NOMO-1 (cell line): ENCODE data around the gene TTC7B.

ENCODE experiments used
- DNase-seq, 2 experiments: peaks; one replicate each; lab custom pipeline; 2025; ENCODE audit not compliant: unreplicated experiment in 2 of 2; lab: John Stamatoyannopoulos, UW

TTC7B gene

DNA sequence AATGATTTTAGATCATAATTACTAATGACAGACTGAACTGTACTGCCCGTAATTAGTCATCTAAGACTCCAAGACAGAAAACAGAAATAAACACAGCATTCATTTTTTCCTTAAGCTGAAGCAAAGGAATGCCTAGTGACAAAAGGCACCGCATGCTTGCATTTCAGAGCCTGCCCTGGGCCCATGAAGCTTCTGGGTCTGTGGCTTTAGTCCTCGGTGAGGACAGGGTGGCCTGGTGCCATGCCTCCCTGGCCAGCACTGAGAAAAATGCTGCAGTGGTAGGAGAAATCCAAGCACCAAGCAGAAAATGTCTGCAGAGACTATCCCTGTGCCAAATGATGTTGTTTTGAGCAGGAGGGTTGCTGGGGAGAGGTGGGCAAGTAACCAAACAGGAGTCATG is 247.8 kb downstream of the TTC7B start:
- DNase-seq: no peak

DNA sequence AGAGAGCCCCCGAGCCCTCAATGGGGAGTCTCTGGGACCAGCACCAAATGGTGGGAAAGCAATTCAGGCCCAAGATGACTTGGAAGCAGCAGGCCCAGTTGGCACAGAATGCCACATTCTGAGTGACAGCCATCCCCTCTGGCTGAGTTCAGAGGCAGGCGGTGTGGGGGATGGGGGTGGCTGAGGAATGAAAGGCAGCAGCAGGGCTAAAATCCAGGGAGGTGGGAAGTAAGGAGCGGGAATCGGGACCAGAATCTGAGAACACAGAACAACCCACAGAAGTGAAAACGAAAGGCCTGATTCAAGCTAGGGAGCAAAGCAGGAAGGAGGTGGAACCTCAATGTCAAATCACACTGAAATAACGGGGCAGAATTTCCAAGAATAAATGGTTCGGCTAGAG is 248.2 kb downstream of the TTC7B start:
- no peak for DNase-seq

DNA sequence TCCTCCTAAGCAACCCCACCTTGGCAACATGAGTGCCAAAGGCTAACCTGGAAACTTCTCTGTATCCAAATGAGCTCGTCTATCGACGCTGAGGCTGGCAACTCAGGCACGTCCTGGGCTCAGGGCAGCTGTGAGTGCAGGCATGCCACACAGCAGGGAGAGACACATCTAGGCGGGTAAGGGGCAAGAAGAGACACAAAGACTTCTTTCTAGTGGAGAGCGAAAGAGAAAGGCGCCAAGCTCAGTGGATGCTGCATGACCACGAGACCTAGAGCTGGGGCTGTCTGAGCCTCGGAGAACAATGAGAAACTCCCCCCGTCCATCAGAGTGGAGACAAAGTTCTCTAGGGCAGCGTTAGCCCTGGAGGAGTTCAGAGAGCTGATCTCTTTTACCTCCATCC is 249.0 kb downstream of the TTC7B start:
- no peak for DNase-seq

DNA sequence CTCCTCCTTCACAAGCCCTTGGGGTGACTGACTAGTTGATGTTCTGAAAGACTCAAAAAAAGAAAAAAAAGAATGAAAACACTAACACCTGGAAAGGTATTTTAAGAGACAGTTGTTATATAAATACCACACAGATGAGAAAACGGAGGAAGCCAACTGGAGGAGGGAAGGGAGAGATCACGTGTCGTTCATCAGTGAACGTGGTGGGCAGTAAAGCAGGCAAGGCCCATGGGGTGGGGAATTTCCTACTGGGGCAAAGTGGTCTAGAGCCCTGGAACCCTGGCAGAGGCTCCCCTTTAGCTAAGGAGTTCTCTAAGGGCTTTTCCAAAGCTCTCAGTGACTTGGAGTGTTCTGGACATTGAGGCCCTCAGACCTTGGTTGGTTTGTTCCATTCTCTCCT is 249.7 kb downstream of the TTC7B start:
- DNase-seq: no peak

DNA sequence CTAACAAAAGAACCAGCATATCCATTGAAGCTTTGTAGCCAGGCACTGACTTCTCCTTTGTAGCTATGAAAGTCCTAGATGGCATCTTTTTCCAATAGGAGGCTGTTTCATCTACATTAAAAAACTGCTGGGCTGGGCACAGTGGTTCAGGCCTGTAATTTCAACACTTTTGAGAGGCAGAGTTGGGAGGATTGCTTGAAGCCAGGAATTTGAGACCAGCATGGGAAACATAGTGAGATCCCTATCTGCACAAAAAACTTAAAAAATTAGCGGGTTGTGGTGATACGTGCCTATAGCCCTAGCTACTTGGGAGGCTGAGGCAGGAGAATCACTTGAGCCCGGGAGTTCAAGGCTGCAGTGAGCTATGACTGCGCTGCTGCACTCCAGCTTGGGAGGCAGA is 251.7 kb downstream of the TTC7B start:
- DNase-seq: no peak

DNA sequence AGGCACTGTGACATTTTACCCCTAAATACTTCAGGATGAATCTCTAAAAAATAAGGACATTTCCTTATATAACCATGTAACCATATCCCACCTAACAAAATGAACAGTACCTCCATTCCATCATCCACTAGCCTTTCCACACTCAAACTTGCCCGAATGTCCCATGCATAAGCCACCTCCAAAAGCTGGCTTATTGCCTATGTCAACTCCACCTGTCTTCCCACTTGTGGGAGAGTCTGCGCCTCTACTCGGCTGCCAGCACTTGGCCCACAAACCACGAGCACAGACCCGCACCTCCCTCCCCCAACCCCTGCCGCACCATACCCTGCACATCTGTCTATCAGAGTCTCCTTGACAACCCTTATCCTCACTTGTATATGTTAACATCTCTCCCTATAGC is 253.6 kb downstream of the TTC7B start:
- DNase-seq: no peak

DNA sequence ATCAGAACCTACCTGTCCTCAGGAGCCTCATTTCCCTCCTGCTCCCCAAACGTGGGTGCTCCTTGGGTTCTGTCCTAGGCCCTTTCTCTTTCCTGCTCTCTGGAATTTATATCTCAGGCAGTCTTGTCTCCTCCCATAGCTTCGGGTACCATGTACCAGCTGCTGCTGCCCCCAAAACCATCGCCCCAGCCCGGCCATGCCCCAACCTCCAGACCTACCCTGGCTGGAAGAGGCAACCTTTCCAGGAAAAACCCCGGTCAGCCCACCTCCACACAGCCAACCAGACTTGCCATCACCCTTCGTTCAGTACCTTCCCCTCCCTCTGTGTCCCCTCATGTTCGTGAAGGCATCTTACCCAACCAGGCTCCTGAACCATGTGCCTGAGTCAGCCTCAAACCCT is 254.3 kb downstream of the TTC7B start:
- no peak for DNase-seq

DNA sequence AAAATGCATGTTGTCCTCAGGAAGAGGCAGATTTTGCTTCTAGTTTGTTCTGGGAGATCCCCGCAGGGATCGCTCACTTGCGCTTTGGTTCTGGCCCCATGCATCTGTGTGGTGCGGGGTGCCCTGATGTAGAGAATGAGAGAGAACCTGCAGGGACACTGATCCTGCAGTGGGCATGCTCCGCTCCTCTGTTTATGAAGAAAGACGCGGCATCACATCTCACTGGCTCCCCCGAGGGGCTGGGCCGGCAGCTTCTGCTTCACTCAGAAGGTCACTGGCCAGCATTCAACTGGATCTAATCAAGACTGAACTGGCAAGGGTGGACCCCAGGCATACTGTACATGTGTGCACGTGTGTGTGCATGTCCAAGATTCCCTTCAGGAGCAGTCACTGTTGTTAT is 255.2 kb downstream of the TTC7B start:
- DNase-seq: no peak

DNA sequence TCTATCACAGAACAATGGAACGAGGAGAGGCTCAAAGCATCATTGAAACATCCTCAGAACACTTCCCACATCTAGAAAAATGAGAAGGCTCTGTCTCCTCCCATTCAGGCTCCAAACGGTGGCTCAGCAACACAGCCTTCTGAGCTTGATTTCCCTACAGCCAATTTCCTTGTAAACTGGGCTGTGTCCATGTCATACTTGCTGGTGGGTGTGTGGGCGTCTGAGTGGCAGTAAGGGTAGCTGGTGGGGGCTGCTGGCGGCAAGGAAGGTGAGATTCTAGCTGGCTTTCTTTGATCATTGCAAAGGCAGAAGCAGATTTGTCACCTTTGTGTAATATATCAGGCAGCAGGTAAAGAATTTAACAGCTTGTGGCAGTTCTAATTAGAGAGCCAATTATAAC is 255.7 kb downstream of the TTC7B start:
- no peak for DNase-seq

DNA sequence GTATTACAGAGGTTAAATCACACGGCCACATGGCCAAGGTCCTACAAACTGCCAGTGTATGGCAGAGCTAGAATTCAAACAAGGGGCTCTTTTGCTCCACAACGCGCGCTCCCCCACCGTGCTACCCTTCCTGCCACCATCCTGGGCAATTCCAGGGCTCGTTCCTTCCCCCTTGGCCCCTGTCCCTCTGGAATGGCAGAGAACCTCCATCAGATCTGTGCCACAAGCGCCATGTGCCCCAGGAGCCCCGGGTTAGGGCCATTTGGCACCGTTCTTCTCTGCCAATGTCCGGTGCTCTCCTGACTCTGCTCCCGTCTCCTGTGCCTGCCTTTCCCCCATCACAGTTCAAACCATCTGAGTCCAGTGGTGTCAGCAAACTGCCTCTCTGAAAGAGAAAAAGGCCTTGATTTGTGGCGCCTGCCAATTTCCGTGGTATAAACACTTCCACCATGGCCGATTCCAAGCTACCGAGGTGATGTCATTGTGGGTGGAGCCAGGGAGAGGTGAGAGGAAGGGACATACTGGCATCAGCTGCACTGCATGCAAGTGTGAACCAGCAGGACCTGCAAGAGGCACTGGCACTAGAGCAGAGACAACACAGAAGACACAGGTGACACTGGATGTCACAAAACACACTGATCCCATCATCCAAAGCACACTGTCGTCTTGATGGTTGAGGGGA is 256.3 kb downstream of the TTC7B start:
- DNase-seq: no peak

DNA sequence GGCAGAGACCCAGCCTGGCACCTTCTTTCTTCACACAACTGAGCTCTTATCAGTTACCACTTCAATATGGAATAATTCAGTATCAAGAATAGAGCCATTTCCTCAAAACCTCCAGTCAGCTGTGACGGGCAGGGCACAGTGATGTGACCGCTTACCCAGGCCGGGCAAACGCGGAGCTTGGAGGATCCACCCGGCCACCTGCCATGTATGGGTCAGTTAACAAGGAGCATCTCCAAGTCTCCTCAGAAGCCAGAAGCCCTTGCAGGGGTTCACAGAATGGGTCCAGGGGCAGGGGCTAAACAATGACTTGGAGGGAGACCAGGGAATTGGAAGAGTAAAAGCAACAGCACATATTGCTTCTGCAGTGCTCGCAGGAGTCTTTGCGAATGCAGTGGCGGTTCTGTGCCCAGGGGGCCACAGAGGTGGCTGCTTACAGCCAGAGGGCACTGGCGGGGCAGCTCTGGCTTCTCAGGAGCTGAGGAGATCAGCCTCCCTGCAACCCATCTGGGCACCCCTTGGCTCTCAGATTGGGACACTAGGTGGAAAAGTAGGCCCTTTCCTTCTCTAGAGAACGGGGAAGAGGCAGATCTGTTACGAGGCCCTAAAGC is 257.1 kb downstream of the TTC7B start:
- no peak for DNase-seq

DNA sequence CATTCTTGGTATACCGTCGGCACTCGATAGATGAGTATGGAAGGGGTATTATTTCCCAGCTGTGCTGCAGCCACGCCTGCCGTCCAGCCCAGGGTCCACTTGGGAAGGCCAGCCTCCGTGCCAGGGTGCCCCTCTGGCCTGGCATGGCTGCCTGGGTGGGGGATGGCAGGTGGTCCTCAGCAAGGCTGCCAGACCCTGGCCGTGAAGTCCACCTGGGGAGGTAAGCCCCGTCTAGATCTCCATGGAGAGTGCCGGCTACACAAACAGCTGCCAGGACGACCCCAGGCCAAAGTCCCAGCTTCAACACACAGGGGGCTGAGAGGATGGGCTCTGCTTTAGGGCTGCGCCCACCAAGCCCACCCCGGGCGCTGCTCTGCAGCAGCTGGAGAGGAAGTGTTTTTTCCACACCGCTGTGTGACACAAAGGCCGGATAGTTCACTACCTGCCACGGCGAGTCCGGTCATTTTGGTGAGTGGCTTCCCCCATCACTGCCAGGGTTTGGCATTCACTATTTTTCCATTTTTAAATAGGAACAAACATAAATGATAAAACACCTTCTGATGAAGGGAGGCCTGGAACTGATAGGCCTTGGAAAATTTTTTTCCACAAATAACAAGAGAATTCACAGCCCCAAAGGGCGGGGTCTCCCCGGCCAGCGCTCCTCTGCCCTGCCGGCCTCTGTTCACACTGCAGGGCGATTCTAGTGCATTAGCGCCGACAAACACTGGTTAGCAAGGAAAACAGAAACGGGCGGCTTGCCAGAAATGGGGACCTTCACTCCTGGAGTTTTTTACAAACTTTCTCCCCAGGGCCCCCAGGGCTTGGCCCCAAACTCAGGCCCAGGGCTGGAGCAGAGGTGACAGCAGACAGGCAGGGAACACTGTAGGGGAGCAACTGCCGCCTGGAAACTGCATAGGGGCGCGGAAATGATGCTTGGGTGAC is 257.9 kb downstream of the TTC7B start:
- no peak for DNase-seq

DNA sequence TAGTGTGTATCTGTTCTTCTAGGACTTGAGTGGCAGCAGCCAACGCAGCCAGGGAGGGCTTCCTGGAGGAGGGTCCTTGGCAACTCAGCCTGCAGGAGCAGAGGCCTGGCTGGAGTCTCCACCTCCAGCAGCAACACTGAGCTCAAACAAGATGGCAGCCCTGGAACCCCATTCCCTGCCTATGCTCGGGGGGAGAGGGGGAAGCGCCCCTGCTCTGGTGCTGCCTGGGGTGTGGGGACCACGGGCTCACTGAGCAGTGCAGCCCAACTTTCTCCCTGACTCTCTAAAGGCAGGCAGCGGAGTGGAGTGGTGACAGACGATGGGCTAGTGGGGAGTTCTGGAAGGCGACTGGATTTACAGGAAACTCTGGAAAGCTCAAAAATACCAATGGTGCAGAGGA is 258.7 kb downstream of the TTC7B start:
- no peak for DNase-seq

DNA sequence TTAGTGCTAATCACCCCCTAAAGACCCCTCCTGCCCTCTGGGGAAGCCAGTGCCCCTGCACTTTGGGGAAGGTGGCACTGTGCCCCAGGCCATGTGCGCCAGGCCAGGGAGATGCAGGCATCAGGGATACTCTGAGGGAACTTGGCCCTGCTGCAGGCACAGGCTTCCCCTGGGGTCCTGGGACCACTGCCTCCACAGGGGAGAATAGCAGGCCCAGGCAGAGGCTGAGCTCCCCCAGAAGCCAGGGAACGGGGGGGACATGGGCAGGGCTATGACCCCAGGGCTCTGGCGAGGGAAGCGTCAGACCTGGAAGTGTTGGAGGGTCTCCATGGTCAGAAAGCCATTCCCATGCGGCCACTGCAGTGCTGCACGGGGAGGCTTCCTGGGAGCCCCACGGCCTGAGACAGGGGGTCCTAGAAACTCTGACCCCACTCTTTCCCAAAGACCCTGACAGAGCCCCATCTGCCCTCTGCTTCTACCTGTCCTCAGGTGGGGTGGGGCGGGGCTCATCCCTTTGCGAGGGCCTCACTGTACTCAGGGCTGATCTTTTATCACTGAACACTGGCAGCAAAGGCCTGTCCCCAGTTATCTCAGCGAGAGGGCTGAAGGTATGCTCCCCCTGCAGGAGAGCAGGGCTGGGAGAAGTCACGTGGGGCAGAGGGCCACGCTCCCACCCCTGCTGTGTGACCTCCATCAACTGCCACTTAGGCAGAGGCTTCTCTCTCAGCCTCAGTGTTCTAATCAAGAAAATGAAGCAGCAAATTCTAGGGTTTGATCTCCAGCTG is 259.4 kb downstream of the TTC7B start:
- no peak for DNase-seq

DNA sequence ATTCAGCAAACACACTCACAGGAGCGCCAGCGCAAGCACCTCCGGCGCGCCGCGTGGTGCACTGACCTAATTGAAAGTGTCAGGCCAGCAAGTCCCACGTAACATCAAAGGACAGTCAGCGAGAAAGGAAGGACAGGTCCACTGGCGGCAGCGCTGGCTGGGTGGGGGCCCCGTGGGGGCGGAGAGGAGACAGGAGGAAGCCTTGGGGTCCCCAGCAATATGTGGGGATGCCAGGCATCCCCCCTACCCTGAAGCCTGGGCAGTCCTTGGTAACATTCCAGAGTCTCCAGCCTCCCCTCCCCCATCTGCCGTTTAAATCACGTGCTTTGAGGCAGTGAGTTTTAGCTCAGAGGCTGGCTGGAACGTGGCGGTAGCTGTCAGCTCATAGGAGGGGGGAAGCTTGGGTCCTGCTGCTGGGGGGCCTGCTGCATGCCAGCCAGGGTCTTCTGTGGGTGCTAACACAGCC is 260.2 kb downstream of the TTC7B start:
- no peak for DNase-seq

DNA sequence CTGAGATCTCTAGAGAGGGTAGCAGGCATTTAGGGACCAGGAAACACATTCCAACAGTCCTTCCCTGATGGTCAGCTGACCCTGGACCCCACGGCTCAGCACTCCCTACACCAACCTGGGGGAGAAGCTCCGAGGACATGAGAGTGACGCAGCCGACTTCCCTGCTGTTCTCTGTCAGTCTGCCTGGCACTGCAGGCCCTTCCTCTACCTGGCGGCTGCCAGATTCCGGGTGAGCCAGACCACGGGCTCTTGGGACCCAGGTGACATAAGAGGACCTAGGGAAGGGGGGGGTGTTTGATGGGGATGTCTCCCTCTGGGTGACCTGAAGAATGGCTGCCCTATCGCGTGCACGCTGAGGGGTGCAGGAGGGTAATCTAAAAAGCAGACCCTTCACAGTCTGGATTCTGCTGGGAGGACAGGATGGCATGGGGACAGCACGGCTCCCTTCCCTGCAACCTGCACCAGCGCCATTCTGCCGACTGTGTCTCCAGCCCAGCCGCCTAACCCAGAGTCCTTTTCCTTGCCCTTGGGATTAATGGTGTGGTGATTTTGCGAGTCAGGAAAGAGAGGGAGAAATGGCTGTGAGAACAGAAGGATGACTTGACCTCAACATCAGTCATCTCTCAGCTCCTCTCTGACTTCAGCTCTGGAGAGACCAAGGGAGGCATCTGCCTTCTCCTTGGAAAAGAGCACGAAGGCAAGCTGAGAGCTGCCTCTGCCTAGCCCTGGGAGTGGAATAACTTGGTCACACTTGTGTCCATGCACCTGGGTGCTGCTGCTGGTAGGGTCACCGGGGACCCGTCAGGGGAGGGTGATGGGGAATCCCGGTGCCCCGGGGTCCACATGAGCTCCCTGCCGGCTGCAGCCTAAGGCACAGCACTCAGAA is 260.9 kb downstream of the TTC7B start:
- DNase-seq: no peak

DNA sequence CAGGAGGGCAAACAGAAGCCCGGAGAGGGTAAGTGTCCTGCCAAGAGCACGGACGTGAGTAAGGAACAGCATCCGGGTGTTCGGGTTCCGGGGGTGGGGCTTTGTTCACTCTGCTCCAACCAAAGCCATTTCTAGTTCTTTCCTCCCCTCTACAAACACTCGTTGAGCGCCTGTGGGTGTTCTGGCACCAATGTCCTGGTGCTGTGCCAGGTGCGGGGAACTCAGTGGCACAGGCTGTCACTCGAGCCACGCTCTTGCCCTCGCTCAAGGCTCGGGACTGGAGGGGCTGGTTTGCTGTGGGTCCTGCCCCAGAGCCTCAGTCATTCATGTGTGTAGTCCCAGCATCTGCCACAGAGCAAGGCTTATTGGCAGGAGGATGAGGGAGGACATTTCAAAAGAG is 261.9 kb downstream of the TTC7B start:
- no peak for DNase-seq

DNA sequence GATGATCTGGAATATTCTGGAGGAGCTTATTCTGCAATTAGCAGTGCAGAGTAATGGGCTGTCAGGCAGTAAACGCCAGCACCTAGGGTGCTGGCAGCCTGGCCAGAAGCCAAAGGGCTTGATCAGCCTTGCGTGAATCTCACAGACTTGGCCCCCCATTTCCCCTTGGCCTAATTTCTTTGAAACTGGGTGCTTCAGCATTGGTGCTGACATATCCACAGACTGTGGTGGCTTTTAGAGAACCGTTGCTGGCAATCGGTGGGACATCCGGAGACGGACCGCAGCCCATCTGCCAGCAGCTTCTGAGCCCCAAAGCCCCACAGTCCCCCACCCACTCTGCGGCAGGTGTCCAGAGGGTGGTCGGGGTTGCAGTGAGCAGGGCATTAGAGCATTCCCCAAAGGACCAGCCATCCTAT is 262.3 kb downstream of the TTC7B start:
- DNase-seq: no peak

DNA sequence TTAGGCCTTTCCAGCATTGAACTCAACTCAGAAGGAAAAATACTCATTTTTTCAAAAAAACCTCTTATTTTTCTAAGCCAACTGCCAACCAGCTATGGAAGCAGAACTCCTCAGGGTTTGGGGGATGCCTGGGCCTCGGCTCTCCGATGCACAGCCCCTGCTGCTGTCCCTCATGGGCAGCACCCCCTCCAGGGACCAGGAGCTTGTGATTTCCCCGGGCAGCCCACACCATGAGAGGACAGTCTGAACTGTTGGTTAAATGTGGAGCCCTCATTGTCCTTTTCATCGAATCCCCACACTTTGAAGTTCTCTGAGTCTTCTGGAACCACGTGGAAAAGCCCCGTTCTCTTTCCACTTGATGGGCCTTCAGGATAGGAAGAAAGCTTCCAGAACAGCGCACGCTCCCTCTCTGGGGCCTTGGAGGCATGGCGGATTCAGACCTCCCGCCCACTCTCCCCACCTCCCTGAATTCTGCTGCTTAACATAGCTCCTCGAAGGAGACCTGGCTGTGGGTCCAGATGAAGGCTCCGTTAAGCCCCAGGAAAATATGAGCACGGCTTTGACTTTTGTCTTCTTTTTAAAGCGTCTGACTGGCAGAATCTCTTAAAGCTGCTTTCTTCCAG is 262.8 kb downstream of the TTC7B start:
- DNase-seq: no peak
